Measurements from ENCODE around the gene MAP3K7.

DNA sequence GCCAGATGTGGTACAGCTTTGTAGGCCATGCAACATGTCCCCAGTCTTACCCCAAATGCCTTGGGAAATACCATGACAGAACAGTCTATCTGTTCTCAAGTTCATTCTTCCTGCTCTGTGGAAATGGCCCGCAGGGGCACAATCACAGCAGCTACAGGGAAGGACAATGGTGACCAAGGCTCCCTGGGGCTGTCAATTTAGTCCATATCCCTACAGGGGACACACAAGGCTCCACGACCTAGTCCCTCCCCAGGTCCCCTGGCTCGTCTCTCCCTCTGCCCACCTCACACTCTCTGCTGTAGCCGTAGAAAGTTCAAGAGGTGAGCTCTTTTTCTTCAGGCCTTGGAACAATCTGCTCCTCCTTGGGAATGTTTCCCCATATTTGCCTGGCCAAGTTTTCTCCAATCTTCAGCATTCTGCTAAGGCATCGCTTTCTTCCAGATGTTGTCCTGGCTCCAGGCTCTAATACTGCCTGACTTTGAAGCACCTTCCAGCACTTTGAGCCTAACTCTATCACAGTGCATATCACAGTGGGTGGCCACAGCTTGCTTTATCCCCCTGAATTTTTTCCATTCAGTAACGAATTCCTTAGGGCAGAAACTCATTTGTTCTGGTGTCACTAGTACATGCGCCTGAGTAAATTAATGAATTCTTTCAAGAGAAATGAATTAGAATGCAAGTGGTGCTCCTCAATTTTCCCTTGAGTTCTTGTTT, 92.6 kb downstream of the MAP3K7 start:
- TF ChIP-seq, protein P1, sequence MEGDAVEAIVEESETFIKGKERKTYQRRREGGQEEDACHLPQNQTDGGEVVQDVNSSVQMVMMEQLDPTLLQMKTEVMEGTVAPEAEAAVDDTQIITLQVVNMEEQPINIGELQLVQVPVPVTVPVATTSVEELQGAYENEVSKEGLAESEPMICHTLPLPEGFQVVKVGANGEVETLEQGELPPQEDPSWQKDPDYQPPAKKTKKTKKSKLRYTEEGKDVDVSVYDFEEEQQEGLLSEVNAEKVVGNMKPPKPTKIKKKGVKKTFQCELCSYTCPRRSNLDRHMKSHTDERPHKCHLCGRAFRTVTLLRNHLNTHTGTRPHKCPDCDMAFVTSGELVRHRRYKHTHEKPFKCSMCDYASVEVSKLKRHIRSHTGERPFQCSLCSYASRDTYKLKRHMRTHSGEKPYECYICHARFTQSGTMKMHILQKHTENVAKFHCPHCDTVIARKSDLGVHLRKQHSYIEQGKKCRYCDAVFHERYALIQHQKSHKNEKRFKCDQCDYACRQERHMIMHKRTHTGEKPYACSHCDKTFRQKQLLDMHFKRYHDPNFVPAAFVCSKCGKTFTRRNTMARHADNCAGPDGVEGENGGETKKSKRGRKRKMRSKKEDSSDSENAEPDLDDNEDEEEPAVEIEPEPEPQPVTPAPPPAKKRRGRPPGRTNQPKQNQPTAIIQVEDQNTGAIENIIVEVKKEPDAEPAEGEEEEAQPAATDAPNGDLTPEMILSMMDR (IDR thresholded peaks at IDR 0.05; ENCODE audit: low read length), result no peak
- no peak for TF ChIP-seq EZH2 (optimal IDR thresholded peaks at IDR 0.05; ENCODE audit: low read depth, low read length)

Measured in MM.1S (cell line).